Measurements from ENCODE around the gene PDE4D.

DNA sequence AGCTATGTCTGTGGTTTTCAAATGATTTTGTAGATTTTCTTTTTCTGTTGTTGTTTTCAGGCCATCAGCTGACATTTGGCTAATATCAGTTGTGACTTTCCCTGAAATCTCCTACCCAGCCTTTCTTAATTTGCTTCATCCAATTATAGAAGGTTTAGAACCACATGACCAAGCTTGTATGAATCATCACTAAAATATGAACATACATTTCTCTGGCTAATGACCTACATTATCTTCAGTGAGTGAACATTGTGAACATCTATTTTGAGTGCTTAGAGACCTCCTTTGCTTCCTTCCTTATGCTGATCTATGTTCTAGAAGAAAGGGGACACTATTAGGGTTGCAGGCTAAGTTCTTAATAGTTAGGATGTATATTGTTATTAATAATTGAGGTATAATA is 778.2 kb downstream of the PDE4D start:
- no peak for TF ChIP-seq CTCF (IDR thresholded peaks at IDR 0.05; ENCODE audit: extremely low read depth in 1 of 2, insufficient read depth in 1 of 2, low read depth in 1 of 2, low read length in 2 of 2)
- TF ChIP-seq POLR2AphosphoS5 (IDR thresholded peaks at IDR 0.05; ENCODE audit: insufficient read depth, low read depth, low read length): no peak
- no peak for TF ChIP-seq POLR2A (IDR thresholded peaks at IDR 0.05; ENCODE audit: low read depth, low read length)
- no peak for TF ChIP-seq EZH2 (IDR thresholded peaks at IDR 0.05; ENCODE audit: borderline replicate concordance, low read depth, low read length, severe bottlenecking)
- TF ChIP-seq, protein P1, sequence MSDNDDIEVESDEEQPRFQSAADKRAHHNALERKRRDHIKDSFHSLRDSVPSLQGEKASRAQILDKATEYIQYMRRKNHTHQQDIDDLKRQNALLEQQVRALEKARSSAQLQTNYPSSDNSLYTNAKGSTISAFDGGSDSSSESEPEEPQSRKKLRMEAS (IDR thresholded peaks at IDR 0.05; ENCODE audit: insufficient read depth, insufficient read length): no peak

Measured in endothelial cell of umbilical vein (primary cell).